Islet of Langerhans (tissue), 1 donor: ENCODE measurements around the gene SYNE2.
A peak's percentile ranks its signal among the peaks of the same experiment; 100 is the strongest.
"Not testable (repeated sequence)": the region's sequence is repeated elsewhere in the genome, so short reads cannot be mapped to it uniquely, and the experiment has no call there.

Source experiments
- FAIRE-seq: peaks from one replicate; lab custom pipeline; 2011; peaks lifted over from hg19 to GRCh38; lab: Jason Lieb, UNC

SYNE2 gene, protein sequence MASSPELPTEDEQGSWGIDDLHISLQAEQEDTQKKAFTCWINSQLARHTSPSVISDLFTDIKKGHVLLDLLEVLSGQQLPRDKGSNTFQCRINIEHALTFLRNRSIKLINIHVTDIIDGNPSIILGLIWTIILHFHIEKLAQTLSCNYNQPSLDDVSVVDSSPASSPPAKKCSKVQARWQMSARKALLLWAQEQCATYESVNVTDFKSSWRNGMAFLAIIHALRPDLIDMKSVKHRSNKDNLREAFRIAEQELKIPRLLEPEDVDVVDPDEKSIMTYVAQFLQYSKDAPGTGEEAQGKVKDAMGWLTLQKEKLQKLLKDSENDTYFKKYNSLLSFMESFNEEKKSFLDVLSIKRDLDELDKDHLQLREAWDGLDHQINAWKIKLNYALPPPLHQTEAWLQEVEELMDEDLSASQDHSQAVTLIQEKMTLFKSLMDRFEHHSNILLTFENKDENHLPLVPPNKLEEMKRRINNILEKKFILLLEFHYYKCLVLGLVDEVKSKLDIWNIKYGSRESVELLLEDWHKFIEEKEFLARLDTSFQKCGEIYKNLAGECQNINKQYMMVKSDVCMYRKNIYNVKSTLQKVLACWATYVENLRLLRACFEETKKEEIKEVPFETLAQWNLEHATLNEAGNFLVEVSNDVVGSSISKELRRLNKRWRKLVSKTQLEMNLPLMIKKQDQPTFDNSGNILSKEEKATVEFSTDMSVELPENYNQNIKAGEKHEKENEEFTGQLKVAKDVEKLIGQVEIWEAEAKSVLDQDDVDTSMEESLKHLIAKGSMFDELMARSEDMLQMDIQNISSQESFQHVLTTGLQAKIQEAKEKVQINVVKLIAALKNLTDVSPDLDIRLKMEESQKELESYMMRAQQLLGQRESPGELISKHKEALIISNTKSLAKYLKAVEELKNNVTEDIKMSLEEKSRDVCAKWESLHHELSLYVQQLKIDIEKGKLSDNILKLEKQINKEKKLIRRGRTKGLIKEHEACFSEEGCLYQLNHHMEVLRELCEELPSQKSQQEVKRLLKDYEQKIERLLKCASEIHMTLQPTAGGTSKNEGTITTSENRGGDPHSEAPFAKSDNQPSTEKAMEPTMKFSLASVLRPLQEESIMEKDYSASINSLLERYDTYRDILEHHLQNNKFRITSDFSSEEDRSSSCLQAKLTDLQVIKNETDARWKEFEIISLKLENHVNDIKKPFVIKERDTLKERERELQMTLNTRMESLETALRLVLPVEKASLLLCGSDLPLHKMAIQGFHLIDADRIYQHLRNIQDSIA (N-terminal part only)

DNA sequence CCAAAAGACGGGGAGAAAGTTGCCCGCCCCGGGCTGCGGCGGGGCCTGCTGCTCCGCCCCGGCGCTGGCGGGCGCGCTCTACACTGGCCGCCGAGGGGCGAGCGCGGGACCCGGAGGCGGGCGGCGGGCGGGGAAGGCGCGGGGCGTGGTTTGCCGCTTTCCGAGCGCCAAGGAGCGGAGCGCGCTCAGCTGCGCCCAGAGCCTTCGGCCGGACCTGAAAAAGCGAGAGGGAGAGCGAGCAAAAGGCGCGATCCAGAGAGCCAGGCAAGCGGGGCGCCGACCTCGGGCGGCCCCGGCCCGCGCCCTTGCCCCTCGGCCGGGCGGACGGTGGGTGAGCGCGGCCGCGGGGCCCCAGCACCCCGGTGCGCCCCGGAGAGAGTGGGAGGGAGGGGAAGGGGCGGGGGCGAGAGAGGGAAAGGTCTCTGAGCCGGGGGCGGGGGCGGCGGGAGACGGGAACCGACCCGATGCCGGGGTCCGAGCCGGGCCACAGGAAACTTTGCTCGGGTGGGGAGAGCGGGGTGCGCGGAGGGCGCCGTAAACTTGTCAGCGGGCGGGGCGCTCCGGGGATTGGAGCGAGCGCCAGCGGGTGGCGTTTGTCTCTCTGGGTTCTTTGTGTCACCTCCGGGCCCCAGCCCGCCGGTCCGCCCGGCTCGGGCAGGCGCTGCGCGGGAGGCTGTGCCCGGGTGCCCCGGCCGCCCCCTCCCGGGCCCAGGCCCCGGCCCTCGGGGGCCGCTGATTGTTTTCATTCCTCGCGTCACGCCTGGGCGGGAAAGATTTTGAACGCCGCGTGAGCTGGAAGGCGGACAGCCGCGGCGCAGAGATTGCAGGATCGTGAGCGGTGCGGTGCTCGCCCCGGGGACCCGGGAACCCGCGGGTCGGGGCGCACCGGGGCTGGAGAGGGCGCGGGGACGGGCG is at the start of gene SYNE2:
Gene SYNE2, plus strand, starts transcription at position 188 of the 915 bp plus-strand sequence. CDS start 56,145 bp downstream, outside the sequence.
- no peak for FAIRE-seq

DNA sequence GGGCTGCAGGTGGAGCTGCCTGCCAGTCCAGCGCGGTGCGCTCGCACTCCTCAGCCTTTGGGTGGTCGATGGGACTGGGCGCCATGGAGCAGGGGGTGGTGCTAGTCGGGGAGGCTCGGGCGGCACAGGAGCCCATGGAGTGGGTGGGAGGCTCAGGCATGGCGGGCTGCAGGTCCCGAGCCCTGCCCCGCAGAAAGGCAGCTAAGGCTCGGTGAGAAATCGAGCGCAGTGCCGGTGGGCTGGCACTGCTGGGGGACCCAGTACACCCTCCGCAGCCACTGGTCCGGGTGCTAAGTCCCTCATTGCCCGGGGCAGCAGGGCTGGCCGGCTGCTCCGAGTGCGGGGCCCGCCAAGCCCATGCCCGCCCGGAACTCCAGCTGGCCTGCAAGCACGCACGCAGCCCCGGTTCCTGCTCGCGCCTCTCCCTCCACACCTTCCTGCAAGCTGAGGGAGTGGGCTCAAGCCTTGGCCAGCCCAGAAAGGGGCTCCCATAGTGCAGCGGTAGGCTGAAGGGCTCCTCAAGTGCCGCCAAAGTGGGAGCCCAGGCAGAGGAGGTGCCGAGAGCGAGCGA is 49.5 kb upstream of the SYNE2 start:
- FAIRE-seq = not testable (repeated sequence)

DNA sequence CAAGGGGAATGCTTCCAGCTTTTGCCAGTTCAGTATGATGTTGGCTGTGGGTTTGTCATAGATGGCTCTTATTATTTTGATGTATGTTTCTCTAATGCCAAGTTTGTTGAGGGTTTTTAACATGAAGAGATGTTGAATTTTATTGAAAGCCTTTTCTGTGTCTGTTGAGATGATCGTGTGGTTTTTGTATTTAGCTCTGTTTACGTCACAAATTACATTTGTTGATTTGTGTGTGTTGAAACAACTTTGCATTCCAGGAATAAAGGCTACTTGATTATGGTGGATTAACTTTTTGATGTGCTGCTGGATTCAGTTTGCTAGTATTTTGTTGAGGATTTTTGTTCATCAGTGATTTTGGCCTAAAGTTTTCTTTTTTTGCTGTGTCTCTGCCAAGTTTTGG is 46.7 kb upstream of the SYNE2 start:
- not testable (repeated sequence) for FAIRE-seq

GRCh38 chr14:63811692-63812091 is 41.1 kb upstream of the SYNE2 start:
- FAIRE-seq = not testable (repeated sequence)

DNA sequence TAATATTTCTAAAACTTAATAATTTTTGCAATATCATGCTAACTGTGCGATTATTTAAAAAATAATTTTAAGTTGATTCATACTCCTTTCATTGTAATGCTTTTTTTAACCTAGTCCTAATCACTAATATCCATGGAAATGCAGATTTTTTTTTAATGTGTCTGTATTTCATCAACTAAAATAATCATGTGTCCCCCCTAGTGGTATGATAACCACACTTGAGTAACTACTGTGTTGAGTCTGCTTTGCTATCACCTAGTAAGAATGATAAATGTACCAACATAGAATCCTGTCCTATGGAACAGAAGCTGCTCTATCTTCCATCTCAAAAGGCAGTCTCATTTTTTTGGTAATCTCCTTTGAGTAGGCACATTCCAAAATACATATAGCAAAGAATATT is 19.1 kb upstream of the SYNE2 start:
- FAIRE-seq = no peak

DNA sequence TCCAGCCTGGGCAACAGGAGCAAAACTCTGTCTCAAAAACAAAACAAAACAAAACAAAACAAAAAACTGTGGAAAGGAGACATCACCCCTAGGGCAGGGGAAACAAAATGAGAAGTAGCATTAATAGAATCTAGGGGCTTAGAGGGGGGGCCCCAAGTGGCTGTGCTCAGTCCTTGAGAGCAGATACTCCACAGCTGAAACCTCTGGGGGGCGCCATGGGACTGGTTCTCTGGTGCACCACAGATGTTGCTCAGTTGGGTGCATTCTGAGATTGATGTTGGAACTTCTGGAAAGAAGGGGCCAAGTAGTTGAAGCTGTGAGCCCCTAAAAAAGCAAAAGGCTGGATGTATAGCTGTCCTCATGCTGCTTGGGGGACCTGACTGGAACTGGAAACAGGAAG is 11.8 kb upstream of the SYNE2 start:
- FAIRE-seq = no peak

DNA sequence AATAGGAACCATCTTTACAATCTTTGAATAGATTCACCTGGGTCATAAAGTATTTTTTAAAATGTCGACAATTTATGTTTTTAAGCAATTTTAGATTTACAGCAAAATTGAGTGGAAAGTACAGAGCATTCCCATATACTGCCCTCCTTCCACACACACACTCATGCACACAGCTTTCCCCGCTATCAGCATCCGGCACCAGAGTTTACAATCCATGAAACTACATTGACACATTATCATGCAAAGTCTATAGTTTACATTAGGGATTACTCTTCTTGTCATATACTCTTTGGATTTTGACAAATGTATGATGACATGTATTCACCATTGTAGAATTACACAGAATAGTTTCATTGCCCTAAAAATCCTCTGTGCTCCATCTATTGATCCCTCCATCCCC is 9.0 kb upstream of the SYNE2 start:
- no peak for FAIRE-seq

GRCh38 chr14:63848890-63849289 is 3.9 kb upstream of the SYNE2 start:
- FAIRE-seq = no peak

GRCh38 chr14:63852271-63852816 is 460 bp upstream of the SYNE2 start:
- FAIRE-seq = no peak

DNA sequence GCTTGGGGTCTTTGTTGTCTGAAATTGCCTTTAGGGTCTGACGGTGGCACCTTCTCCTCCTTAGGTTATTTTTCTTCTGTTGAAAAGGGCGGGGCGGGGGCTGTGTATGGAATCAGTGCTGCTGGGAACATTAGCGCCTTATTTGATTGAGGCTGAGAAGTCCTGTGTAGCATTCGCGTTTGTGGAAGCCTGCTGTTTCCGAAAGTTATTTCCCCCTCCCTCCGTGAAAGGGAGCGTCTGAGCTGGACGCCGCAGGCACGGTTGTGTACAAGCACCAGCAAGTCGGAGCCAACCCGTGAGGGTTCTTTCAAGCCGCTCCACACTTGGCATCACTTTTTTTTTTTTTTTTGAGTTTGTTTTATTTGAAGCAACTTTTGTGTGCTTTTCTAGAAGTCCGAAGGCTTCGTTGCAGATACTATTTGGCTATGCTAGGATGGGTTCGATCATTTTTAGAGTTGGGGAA is 1.1 kb downstream of the SYNE2 start:
- no peak for FAIRE-seq

GRCh38 chr14:63854330-63854729 is 1.5 kb downstream of the SYNE2 start:
- FAIRE-seq = no peak

GRCh38 chr14:63855281-63855680 is 2.5 kb downstream of the SYNE2 start:
- FAIRE-seq = no peak

- FAIRE-seq = peak; percentile 70
Observed at GRCh38 chr14:63857466-63858030, 4.7 kb downstream of the SYNE2 start.

GRCh38 chr14:63860146-63860545 is 7.3 kb downstream of the SYNE2 start:
- no peak for FAIRE-seq

DNA sequence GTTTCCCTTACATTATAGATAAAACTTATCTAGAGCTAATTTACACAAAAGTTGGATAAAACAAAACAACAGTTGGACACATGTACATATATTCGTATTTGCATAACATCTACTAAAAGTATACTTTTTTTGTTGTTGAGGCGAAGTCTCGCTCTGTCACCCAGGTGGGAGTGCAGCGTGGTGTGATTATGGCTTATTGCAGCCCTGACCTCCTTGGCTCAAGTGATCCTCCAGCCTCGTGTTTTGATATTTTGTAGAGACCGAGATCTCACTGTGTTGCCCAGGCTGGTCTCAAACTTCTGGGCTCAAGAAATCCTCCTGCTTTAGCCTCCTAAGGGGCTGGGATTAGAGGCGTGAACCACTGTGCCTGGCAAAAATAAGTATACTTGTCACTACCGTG is 9.4 kb downstream of the SYNE2 start:
- FAIRE-seq = no peak

- FAIRE-seq = no peak
Observed at GRCh38 chr14:63863004-63863403, 10.2 kb downstream of the SYNE2 start.

DNA sequence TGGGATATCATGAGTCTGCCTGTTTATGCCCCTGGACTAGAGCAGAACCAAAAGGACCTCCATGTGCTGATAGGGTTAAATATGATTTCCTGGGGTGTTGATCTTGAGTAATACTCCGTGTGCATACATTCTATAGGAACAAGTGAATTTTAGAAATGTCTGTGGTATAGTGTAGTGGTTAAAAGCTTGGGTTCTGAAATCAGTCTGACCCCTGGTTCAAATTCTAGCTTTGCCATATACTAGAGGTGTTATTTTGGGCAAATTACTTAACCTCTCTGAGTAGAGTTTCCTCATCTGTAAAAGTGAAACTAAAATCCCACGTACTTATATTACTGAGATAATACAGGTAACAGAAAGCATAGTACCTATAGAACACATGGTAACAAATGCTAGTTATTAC is 12.0 kb downstream of the SYNE2 start:
- not testable (repeated sequence) for FAIRE-seq

GRCh38 chr14:63867933-63868921 is 15.4 kb downstream of the SYNE2 start:
- no peak for FAIRE-seq
